Testis (tissue), 2 donors: ENCODE measurements around the gene MKX.

ENCODE experiments used
- POLR2A ChIP-seq: fragments of 450-650 bp; IDR thresholded peaks from one replicate; pipeline ENCODE4 v1.6.1; 2017; ENCODE audit warnings: antibody characterized with exemption, mild to moderate bottlenecking, moderate library complexity
- TF ChIP-seq, protein P1 (sequence below), 3 experiments: fragments of 450-650 bp in 2 of 3; fragments of 200-600 bp in 1 of 3; sonication (generic) in 1 of 3; IDR thresholded peaks; one replicate each; pipeline ENCODE4 v1.5.1; 2016 to 2019; ENCODE audit warnings: antibody characterized with exemption in 3 of 3, mild to moderate bottlenecking in 2 of 3, moderate library complexity in 1 of 3

DNA sequence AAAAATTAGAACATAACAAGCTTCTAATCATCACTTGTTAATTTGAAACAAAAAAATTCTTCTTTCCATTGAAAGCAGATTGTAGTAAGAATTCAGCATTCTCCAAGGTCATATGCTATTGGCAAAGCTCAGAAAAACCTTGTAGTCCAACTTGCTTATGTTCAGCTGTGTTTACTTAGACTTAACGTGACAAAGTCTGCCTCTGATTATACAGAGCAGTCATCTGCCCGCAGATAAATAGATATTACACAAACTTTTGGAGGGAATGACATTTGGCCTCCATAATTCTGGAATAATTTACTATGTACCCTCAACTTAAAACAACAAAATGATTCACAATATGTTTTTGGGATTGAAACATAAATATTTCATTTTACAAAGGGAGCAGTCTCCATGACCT, 45.8 kb downstream of the MKX start:
- TF ChIP-seq, protein P1, sequence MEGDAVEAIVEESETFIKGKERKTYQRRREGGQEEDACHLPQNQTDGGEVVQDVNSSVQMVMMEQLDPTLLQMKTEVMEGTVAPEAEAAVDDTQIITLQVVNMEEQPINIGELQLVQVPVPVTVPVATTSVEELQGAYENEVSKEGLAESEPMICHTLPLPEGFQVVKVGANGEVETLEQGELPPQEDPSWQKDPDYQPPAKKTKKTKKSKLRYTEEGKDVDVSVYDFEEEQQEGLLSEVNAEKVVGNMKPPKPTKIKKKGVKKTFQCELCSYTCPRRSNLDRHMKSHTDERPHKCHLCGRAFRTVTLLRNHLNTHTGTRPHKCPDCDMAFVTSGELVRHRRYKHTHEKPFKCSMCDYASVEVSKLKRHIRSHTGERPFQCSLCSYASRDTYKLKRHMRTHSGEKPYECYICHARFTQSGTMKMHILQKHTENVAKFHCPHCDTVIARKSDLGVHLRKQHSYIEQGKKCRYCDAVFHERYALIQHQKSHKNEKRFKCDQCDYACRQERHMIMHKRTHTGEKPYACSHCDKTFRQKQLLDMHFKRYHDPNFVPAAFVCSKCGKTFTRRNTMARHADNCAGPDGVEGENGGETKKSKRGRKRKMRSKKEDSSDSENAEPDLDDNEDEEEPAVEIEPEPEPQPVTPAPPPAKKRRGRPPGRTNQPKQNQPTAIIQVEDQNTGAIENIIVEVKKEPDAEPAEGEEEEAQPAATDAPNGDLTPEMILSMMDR (IDR thresholded peaks at IDR 0.05), result no peak
- TF ChIP-seq POLR2A, result no peak
